GM19025 (cell line): Measurements from ENCODE around the gene POLA2.

ENCODE experiments used
- ATAC-seq: cut with Tn5 transposase; IDR thresholded peaks from one replicate; pipeline ENCODE4 v1.9.1; 2021; ENCODE audit warnings: mild to moderate bottlenecking, low read depth, moderate library complexity; ENCODE audit not compliant: unreplicated experiment

Gene POLA2

DNA sequence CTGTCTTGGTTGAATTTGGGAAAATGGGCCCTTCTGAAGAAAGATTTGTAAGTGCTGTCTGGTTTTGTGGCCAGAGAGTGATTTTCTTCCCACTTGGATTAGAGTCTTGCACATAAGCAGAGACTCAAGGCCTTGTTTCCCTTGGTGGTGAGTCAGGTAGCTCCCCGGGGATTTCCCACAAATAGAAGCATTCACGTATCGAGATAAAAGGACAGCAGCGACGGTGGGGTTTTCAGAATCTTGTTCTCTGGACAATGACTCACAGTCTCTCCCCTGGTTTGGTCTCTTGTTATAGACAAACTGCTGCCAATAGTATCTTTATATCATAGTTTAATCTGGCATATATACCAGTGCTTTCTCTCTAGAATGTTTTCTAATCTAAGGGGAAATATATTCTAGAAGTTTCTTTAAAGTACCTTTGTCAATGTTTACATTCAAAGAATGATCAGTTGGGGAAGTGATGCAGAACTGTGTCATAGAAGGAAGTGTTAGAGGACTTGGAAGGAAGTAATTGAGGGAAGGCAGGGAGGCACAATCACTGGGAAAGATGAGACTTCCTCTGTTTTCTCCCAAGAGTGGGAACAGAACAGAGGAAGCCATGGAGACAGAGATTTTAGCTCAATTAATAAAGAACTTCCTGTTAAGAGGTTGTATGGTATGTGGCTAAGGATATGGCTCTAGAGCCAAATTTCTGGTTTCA, 18.1 kb downstream of the POLA2 start:
- ATAC-seq: no peak

DNA sequence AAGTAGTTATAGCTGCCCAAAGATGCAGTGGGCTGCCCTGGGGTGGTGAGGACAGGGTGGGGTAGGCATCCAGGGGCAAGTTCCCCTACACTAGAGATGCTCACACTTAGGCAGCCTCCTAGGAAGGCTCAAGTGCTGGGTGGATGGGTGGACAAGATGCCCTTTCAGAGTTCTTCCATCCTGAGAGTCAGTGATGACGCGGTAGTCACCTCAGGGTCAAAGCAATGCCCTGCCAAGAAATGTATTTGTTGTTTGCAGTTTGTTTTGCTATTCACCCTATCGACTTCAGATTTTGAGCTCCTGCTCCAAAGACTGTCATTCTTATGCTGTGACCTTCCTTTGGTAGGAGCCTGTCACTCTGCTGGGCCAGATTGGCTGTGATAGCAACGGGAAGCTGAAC, 18.9 kb downstream of the POLA2 start:
- ATAC-seq: no peak

DNA sequence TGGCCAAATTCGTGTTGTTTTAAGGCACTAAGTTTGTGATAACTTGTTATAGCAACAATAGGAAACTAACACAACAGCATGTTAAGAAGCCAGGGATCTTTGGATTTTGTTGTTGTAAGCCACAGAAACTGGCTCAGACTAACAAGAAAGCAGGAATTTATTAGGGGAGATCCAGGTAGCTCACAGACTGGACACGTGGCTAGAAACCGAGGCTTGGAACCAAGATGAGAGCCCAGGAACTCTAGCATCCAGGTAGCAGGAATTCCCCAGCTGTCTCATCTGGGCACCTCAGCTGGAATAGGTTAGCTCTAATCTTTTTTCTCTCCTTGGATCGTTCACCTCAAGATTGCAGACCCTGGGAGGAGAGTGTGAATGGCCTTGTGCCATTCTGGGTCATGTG, 24.9 kb downstream of the POLA2 start:
- no peak for ATAC-seq

DNA sequence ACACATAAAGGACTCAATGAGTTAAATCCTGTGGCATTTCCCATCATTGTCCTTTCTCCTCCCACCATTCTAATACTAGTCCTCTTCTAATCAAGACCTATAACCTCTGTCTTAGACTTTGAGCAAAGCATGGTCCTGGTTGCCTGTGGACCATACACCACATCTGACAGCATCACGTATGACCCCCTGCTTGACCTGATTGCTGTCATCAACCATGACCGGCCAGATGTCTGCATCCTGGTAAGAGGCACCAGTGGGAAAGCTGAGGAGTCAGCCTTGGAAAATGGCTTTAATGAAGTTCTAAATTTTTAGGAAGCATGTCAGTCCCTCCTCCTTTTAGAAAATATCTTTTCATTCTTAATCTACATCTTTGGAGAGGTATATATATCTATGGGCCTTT, 25.8 kb downstream of the POLA2 start:
- ATAC-seq: no peak

DNA sequence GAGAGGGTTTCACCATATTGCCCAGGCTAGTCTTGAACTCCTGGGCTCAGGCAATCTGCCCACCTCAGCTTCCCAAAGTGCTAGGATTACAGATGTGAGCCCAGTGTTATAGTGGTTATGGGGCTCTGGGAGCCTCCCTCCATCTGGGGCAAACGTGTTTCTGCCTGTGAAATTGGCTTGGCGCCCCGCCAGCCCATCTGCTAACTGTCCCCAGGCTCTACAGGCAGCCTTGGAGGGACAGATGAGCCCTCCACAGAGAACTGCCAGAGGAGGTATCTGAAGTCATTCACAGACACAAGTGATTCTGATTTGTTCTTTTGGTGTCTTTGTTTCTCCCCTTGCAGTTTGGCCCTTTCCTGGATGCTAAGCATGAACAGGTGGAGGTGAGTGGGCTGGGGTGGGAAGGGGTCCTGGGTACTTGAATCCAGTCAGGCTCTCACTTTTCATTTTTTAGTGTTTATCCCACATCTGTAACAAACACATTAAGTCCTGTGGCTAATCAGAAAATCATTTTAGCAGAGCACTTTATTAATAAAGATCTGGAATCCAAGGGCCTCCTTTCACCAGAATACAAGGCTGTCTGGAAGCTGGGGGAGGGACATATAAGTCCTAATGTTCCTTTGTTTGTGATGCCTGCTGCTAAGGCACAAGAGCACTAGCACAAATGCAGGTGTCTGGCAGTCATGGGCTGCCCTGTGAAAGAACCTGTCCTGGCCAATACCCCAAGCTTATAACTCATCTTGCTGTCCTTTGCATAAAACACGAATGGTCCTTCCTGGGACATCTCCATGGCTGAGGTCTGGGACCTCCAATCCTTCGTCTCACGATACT, 27.2 kb downstream of the POLA2 start:
- no peak for ATAC-seq

DNA sequence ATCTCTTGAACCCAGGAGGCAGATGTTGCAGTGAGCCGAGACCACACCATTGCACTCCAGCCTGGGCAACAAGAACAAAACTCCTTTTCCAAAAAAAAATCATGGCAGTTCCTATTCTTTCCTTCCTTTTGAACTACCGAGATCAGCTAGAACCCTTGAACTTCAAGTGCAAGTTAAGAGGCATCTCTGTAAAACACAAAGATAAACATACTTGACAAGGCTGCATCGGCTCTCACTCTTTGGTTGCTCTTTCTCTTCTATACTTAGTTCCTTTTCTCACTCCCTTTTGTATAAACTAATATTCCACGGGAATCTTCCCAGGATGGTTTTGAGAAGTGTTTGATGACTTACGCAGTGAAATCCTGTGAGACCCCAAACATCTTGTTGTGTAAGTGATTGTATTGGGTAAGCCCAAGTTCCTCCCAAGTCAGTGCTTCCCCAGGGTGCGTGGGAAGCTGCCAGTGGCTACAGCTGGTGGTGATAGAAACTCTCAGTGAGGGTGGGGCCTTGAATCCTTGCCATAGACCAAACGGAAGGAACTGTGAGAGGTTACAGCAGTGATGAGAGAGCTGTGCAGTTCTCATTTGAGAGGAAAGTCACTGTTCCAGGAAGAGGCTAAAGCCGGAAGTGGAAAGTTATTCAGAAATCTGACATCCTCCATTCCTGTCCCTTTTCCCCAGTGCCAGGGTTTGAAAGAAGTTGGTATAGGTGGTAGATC, 28.8 kb downstream of the POLA2 start:
- ATAC-seq: no peak

DNA sequence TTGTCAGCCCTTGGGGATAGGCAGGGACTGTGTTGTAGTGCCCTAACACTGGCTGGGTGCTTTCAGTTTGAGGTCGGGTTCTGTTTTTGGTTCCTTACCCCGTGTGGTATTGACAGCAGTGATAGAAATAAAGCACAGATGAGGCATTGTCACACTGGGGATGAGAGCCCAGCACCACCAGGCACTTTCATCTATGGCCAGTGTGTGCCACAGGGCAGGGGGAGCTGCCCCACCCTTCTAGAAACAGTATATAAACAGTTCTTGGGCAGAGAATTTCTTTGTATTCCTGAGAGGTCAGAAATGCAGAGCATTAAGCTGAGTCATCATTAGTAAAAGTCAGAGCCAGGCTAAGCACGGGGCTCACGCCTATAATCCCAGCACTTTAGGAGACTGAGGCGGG, 29.9 kb downstream of the POLA2 start:
- ATAC-seq: no peak

DNA sequence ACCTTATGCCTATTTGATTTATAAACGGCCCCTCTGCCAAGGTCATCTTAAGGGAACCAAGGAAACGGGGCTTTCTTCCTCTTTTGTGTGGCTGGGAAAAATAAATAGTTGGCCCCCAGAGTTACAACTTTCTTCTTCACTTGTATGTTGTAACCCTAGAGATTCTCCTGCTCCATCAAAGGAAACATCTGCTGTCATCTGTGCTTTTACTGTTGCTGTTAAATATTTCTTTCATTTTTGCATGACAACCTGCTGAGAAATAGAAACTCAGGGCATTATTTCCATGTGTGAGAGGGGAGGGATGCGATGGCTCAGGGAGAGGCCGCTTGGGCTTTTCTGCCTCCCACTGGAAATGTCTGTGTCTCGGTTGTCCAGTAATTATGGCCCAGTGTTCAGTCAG, 31.1 kb downstream of the POLA2 start:
- ATAC-seq: no peak

DNA sequence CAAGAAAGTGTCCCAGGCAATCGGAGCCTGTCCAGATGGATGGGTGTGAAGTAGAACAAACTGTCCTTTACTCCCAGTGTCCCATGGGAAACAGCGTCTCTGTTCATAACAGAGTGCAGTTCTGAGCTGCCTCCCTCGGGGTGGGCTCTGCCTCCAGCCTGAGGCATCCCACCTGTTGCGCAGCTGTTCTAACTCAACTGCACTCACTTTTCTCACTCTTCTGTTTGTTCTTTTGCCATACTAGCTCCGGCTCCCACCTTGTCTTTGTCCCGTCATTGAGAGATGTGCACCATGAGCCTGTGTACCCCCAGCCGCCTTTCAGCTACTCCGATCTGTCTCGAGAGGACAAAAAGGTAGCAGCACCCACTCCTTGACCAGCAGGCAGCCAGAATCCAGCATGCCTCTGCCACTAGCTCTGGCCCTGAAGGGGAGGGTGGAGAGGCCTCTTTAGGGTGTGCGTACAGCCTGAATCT, 32.2 kb downstream of the POLA2 start:
- ATAC-seq: no peak

DNA sequence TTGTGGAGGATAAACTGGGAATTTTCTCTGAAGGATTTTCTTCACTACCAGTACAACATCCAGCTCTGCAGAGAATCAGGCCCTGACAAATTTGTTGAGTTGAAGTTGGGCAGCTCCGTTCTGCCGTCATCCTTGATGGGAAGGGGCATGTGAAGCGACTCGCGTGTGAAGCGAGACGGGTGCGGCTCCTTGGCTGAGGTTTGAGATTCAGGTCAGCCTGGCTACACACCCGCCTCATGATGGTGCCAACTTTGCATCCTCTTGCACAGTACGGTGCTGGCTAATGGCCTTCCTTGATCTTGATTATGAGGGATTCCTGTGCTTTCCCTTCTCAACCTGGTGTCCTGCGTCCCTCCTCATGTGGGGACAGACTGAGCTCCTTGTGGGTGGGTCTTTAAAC, 33.2 kb downstream of the POLA2 start:
- ATAC-seq: no peak

DNA sequence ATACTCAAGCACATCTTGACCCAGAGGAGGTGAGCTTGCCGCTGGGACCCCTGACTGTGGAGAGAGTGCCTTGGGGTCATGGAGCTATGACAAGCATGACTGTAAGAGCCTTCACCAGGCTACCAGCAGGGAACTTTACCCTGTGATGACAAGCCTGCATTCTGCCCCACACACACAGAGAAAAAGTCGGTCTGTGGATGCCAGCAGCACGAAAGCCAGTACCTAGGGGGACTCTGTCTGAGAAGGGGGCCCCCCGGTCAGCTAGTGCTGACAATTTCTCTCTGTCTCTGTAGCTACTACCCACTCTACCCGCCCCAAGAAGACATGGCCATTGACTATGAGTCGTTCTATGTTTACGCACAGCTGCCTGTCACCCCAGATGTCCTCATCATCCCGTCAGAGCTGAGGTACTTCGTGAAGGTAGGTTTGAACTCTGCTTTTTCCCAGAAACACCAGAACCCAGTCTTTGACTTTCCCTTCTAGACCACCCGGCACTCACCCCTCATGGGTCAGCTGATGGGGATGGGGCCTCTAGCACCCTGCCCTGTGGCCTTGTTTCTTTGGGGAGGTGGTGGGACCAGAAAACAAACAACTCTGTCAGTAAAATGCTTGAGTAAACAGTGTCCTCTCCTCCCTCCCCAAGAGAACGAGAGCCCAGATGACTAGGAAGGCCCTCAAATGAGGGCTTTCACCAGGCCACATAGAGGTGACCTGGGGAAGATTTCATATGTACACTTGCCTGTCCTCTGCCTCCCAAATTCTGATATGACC, 34.0 kb downstream of the POLA2 start:
- ATAC-seq: no peak

DNA sequence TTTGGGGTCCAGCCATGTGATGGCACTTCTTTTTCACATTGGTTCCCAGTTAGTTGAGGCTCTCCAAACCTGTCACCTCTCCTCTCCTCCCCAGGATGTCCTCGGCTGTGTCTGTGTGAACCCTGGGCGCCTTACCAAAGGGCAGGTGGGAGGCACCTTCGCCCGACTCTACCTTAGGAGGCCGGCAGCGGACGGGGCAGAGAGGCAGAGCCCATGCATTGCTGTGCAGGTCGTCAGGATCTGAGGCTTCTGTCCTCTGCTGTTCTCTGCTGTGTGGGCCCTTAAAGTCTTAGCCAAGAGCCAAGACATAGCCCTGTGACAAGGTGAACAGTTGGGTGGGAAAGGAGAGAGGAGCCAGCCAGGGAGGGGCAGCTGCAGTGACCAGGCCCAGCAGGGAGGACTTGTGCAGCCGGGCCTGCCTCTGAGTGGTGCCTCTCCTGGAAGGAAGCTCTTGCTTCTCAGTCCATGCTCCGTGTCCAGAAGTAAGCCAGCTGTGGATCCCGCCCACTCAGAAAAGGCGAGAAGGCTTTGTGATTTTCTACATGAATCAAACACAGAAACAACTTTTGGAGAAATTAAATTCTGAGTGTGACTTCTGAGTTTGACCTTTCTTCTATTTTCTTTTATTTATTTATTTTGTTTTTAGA, 35.4 kb downstream of the POLA2 start:
- no peak for ATAC-seq

DNA sequence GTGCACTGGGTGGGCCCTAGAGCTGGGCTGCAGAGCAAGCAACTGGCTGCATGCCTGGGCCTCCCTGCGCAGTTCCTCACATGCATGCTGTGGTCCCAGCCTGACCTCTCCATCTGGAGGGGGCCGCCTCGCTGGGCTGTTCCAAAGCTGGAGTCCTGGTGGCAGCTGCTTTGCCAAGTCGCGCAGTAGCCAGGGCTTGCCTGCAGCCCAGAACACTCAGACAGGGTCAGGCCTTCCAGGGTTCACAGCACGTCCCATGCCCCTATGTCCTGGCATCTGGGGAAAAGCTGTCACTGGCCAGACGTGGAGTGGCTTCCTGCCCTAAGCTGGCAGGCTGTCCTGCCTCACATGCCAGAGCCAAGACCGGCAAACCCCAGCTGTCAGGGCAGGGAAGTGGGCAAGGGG, 36.4 kb downstream of the POLA2 start:
- no peak for ATAC-seq

DNA sequence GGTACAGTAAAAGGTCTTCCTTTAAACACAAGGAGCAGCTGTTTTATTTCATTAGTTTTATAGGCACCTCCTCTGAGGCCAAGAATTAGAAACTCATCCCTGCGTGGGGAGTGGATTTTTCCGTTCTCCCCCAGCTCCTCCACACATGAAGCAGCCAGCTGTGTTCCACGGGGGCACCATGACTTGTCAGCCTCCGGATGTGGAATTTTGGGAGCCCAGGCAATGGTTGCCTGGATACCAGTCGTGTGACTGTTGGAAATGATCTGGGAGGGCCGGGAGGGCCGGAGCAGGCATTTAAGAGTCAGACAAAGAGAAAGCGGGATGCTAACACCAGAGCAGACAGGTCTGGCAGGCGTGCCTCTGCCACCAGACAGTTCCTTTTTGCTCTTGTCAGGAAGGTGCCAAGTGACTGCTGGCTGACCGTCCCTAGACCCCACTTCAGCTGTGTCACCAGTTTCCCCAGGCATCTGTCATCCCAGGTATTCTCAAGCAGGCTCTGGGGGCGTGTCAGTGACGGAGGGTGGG, 37.0 kb downstream of the POLA2 start:
- ATAC-seq: no peak

DNA sequence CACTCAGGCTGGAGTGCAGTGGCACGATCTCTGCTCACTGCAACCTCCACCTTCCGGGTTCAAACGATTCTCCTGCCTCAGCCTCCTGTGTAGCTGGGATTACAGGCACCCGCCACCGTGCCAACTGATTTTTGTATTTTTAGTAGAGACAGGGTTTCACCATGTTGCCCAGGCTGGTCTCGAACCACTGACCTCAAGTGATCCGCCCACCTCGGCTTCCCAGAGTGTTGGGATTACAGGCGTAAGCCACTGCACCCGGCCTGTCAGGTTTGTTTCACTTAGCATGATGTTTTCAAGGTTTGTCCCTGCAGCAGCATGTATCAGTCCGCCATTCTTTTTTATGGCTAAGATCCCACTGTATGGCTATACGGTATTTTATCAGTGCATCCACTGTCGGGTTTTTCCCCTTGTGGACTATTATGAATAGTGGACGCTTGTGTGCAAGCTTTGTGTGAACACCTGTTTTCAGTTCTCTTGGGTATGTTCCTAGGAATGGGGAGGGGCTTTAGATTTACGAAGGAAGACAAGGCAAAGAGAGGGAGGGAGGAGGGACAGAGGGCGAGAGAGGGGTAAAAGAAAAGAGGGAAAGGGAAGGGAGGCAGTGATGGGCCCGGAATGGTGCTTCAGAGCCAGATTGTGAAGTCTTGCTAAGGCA, 39.0 kb downstream of the POLA2 start:
- no peak for ATAC-seq

DNA sequence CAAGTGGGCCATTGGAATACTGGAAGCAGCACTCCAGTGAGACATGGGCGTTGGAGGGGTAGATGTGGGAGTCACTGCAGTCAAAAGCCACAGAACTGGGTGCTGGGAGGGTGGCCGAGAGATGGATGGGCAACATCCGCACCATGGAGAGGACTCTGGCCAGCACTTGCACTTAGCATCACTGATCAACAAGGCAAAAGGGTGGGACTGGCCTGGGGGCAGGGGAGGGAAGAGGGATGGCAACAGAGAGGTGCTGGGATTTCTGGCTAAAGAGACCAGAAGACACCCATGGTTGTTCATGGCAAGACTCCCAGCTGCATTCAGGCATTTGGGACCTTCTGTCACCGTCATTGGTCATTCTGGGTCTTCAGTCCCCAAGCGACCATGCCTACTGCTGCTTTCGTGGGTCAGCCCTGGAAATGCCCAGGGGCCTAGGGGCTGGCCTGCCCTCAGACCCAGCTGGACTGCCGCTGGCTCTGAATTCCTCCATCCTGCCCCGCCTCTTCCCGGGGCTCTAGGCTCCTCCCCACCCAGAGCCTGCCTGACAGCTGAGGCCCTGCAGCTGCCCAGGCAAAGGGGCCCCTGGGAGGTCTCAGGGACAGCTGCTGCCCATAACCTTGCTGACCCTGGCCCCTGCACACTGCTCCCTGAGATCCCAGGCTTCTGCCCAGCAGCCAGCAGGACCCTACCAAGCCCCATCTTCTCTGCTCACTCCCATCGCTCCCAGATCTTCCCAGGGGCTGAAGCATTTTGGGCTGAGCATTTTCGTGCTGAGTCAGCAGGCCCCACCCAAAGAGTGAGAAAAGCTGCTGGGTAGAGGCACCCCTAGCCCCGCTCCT, 39.9 kb downstream of the POLA2 start:
- ATAC-seq: no peak

DNA sequence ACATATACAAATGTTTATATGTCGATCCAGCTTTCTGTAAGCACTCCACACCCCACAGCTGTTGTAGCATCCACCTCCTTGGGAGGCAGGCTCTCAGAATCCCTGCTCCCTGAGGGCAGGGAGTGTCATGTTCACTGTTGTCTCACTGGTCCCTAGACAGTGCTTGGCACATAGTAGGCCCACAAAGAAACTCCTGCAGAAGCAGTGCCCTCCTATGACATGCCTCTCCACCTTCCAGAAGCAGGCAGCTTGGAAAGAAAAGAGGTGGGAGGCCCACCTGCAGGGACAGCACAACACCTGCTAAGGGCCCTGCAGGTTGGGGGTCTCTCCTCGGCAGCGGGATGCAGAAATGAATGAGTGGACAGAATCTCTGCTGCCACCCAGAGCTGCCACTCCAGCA, 41.8 kb downstream of the POLA2 start:
- no peak for ATAC-seq

DNA sequence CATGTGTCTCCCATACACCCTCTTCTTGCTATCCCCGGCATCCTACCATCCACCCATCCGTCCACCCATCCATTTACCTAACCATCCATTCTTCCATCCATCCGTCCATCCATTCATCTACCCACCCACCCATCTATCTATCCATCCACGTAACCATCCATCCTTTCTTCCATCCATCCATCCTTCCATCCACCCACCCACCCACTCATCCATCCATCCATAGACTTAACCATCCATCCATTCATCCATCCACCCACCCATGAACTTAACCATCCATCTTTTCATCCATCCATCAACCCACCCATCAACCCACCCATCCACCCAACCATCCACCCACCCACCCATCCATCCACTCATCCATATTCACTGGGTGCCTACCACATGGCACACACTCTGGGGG, 42.3 kb downstream of the POLA2 start:
- no peak for ATAC-seq

DNA sequence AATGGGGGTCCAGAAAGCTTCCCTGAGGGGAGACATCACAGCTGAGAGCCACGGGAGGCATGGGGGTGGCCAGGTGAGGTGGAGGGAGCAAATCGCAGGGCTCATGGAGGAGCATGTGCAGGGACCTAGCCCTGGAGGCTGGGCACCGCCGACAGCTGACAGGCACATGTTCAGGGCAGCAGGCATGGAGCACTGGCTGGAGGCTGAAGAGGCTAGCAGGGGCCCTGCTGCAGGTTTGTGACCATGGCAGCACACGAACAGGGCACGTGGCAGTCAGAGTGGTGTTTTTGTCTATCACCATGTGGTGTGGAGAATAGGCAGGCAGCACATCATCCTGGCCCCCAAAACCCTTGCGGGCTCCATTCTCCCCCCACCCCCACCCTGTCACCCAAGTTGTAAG, 42.9 kb downstream of the POLA2 start:
- no peak for ATAC-seq
